GM21737 (cell line): ENCODE measurements around the gene C1QTNF4.

ENCODE experiments used
- ATAC-seq: cut with Tn5 transposase; IDR thresholded peaks from one replicate; pipeline ENCODE4 v1.9.1; 2021; ENCODE audit warnings: mild to moderate bottlenecking, moderate library complexity; ENCODE audit not compliant: unreplicated experiment

C1QTNF4 gene

DNA sequence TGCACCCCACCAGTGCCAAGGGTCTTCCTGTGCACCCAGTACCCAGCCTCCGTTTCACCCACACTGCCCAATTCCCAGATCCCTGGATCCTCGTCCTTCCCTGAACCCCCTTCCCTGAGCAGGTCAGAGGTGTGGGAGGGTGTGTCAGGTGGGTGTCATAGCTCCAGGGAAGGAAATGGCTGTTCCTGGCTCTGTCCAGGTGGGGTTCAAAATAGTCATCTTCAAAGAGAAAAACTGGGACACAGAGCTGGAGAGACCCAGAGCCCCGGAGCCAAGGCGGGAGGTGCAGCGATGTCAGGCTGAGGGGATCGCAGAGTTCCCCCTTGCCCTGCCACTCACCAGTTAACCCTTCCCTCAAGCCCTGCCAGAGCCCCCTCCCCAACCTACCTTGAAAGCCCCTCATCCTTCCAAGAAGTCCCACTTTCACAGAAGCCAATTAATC lies 698 bp downstream of the C1QTNF4 start:
- no peak for ATAC-seq

DNA sequence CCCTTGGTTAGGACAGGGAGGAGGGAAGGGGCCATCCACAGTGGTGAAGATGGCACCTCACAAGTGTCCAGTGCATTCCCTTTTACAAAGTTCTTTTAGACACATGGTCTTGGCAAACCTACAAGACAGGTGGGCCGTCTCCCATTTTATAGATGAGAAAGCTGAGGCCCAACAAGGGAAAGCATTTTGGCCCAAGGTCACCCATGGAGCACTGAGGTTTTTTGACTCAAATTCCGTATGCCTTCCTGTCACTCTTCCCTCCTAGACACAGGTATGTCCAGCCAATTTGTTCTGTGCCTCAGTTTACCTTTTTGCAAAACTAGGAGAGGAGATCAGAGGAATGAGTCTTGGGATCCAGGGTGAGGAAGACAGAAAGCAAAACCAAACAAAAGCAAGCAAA lies 1.2 kb downstream of the C1QTNF4 start:
- no peak for ATAC-seq

DNA sequence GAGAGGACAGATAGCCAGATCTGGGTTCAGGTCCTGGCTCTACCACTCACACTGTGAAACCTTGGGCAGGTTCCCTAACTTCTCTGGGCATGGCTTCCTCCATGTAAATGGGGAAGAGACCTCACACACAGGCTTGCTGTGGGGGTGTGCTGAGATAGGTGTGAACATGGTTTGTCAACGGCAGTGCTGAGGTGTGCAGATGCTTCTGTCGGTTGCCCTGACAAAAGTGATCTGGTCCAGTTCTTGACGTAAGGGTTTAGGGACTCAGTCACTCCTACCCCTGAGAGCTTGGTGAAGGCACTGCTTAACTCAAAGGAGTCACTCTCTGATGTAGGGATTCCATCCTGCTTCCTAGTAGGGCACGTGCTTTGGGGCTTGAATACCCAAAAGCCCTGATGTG lies 2.0 kb downstream of the C1QTNF4 start:
- ATAC-seq = no peak

DNA sequence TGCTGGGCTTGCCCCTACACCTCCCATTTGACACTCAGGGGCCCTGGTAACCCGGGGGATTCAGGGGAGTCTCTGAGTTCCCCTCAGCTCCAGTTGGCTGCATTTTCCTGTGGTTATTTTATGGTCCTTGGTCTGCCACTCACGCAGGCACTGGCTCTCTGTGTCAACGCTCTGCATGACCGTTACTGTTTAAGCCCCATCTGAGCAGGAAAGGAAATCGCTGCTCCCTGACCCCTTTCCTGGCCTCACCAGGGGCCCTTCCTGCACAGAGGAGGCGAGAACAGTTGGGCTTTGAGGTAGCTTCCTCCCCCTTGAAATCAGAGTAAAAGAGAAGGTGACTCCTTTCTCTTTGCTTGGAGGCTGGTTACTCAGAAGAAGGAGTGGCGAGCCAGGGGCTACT lies 2.4 kb downstream of the C1QTNF4 start:
- ATAC-seq = no peak

DNA sequence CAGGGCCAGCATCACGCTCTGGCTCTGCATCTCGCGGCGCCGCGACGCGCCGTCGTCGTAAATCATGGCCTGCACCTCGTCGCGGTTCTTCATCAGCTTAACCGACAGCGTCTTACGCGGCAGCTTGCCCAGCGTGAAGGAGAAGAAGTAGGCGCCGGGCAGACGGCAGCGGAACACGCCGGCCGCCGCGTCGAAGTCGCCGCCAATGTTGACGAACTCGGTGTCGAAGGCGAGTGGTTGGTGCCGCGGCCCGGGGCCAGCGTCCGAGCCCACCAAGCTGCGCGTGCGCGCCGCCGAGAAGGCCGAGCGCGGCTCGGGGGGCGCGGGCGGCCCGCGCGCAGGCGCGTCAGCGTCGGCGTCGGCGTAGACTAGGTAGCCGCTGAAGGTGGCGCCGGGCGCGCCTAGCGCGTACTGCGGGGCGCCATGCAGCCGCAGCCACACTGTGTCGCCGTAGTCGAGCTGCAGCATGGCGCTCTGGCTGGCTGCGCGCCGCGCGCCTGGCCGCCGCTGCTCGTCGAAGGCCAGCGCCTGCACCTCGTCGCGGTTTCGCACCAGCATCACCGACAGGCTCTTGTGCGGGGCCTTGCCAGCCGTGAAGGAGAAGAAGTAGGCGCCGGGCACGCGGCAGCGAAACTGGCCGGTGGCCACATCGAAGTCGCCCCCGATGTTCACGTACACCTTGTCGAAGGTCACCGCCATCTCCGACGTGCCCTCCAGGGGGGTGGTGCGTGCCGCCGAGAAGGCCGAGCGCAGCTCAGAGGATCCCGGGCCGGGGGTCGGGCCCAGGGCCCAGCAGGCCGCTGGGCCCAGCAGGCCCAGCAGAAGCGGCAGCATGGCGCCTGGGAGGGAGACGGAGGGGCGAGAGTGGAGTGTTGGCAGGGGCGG lies 4.0 kb downstream of the C1QTNF4 start:
- no peak for ATAC-seq

DNA sequence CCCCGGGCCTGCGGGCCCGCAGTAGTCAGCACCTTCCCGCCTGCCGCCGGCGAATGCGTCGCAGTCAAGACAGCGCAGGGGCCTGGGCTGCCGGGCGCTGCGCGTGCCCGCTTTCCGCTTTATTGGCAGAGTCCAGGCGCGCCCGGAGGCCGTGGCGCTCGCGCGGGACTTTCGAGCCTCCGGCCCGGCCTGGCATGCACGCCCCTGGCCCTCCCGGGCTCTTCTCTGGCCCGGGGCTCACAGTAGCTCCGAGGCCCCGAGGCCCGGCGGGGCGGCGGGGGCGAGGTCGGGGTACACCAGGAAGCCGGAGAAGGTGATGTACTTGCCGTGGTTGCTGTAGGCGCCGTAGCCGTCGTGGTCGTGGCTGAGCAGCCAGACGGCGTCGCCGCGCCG lies 4.6 kb downstream of the C1QTNF4 start:
- ATAC-seq = no peak

DNA sequence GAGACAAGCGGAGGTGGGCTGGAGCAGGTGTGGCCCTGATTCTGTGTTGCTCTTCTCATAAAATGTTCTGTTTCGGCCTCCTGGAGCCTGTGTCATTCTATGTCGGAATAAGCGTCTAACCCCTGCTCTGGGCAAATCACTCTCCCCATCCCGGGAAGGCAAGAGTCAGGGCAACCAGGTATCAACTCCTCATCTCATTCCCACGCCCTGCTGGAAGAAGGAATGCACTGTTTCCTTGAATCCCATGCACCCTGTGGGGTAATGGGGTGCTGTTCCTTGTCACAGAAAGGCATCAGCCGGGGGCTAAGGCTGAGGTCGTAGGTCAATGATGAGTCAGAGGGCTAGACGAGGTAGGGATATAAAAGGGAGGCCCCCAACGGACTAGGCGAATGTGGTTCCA lies 5.1 kb downstream of the C1QTNF4 start:
- no peak for ATAC-seq

DNA sequence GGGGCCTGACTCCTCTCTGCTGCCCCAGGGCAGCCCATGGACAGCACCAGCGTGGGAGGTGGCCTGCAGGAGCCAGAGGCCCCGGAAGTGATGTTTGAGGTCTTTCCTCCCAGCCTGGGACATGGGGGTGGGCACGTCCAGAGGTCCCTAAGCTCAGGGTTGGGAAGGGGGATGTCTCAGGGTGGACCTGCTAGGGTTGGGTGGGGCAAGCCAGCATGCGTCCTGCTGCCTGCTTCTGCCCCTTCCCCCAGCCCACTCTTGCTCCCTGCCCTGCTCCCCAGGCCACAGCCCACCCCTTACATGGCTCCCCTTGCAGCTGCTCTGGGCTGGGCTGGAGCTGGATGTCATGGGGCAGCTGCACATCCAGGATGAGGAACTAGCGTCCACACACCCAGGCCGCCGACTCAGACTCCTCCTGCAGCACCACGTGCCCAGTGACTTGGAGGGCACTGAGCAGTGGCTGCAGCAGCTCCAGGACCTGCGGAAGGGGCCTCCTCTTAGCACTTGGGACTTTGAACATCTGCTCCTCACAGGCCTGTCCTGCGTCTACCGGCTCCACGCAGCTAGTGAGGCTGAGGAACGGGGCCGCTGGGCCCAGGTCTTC lies 6.4 kb downstream of the C1QTNF4 start:
- no peak for ATAC-seq

DNA sequence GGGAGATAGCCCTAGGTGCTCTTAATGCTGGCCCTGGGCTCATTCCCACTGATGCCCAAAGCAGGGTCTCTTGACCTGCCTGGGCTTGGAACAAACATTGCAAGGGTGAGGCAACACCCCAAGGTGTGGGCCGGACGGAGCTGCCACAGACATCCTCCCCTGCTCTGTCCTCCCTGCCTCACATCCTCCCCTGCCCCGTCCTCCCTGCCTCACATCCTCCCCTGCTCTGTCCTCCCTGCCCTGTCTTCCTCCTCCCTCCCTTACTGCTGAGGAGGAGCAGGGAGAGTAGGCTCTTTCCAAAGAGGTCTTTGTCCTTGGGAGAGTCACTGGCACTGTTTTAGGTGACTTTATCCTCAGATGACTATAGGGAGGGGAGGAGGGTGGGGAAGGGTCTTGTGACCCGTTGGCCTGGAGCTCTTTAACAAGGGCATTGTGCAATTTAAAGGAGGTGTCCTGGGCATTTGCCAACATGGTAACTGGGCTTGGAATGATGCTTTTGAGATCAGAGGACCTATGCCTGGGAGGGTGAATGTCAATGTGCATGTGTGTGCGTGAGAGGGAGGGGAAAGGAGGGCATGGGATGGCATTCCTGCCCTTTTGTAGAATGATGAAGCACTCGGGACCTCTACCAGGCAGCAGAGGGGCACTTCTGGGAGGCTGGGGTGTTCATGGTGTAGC lies 7.0 kb downstream of the C1QTNF4 start:
- no peak for ATAC-seq

DNA sequence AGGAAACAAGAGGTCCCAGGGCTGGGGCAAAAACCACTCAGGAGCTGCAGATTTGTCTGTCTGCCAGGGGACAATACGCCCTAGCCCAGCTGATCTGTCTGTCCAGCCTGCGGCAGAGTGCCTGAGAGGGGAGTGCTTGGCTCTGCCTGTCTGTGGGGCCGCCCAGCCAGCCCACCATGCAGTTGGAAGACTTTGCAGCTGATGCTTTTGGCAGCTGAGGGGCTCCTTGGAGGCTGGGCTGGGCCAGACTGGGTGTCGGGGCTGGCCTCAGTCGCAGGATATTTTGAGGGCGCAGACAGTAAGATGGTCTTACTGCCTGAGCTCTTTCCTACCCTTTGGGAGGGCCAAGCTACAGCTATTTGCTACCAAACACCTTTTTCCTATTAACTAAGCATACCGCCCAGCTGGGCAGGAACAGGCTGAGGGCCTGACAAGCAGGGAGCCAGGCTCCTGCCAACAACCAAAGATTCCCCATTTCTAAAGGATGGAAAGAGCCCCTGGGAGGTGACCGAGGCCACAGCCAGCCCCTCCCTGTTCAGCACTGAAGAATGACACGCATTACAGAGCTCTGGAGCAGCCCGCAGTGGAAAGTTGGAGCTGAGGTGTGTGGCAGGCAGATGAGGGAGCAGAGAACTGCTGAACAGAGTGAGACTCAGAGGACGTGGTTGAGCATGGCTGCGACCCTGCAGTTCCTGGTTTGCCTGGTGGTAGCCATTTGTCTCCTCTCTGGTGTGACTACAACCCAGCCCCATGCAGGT lies 7.9 kb downstream of the C1QTNF4 start, which contains the start of gene FAM180B:
Gene FAM180B (plus strand): TSS at position 581 of the 758 bp plus-strand sequence. CDS start 91 bp downstream, at position 672.
- no peak for ATAC-seq

DNA sequence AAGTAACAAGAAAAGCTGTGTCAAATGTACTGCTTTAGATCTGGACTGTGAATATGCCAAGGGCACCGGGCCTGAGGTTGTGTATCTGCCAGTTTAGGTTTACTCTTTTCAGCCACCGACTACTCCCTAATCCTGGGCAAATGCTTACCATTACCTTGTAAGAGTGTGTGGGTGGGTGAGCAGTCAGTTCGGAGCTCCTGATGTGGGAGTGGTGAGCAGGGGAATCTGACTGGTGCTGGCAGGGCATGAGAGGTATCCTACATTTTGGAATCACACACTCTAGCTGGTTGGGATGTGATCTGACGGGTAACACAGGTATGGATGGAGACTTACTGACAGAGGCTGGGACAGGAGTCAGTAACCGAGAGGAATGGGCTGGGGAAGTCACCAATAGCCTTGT lies 10.4 kb downstream of the C1QTNF4 start:
- no peak for ATAC-seq

DNA sequence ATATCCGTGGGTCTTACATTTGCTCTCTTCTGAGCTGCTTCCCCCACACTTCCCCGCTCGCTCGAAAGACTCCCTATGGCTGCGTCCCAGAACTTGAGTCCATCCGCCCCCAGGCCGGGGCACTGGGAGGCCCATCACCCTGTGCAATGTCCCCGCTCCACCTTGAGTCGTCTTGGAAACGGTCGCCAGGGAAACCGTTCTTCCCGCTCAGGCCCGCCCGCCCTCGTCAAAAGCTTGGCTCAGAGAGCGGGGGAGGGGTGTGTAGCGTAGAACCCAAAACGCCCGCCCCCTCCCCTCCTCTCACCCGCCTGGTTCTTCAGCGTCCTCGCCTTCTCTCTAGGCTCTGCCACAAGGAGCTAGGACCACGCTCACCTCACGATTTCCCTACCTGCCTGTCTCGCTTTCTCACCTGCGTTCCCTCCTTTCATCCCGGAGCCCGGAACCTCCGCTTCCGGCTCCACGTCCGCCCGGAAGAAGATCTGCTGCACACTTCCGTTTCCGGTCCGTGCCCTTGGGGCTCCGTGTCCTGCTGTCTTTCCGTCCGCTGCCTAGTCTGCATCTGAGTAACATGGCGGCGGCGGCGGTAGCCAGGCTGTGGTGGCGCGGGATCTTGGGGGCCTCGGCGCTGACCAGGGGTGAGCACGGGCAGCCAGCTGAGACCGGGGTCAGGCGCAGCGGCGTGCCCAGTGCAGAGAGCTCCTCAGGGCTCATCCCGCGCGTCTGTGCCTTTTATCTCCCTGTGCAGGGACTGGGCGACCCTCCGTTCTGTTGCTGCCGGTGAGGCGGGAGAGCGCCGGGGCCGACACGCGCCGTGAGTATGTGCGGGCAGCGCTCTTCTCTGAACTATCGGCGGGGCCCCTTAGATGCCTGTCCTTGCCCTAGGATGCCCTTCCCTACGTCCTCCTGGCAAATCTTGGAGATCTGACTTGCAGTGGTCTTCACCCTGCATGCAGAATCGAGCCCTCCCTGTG lies 15.4 kb downstream of the C1QTNF4 start, which contains the start of the genes KBTBD4 and NDUFS3:
Gene KBTBD4 (minus strand): TSS at position 447 of the 971 bp plus-strand sequence. CDS start 19 bp downstream, at position 428.
Gene NDUFS3 (plus strand): TSS at position 551 of the 971 bp plus-strand sequence. CDS start 18 bp downstream, at position 569.
- ATAC-seq = peak; percentile 90

DNA sequence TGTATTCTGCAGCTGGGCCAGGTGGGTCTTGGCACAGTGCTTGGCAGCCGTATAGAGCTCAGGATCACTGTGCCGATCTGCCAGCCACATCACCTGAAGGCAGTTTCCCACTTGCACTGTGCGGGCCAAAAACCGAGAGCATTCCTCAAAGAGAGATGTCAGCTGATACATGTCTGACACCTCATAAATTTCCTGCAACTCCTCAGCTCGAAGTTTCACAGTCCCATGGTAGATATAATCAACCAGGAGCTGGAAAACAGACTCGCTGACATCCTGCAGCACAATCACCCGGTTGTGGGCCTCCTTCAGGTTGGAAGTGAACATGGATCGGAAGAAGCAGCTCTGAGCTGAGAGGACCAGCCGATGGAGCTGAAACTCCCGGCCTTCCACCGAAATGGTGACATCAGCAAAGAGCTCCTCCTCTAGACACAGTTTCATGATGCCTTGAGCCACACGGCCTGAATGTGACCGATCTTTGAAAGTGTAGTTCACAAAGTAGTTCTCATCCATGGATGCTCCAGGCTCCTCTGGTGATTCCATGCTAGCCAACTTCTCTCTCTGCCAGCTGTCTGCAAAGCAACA lies 16.7 kb downstream of the C1QTNF4 start:
- ATAC-seq = no peak

DNA sequence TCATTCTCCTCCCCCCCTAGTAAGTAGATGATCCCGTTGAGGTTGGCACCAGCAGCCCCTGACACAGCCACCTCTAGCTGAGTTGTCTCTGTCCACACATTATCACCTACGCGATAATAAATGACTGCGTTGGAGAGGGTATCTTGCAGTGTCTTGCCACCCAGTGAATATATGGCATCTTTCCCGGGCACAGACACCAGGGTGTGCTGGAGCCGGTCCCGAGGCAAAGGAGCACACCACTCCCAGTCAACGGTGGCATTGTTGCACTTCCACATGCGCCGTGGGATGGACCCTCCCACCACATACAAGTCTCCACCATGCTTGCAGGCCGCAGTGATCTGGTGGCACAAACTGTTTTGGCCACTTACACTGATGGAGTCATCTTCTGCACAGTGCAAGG lies 20.9 kb downstream of the C1QTNF4 start:
- no peak for ATAC-seq

DNA sequence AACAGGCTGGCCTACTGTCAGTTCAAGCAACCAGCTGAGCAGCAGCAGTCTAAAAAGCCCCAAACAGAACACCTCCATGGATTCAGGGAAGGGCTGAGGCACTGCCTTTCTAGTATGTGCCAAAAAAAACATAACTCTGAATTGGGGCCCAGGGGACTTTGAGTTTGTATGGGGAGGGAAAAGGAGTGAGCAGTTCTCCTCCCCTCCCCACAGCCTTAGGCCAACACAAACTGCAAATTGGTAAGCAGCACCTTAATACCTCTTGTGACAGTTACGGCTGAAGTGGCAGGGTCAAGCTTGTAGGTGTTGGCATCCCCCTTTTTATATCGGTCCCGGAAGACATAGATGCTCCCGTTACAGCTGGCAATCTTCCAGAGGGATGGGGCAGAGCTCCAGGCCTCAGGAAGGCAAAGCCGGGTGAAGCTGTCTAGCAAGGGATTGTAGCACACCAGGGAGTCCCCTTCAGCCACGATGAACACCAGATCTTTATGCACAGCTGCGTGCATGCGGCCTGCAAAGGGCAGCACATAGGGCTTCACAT lies 21.4 kb downstream of the C1QTNF4 start:
- ATAC-seq = no peak

DNA sequence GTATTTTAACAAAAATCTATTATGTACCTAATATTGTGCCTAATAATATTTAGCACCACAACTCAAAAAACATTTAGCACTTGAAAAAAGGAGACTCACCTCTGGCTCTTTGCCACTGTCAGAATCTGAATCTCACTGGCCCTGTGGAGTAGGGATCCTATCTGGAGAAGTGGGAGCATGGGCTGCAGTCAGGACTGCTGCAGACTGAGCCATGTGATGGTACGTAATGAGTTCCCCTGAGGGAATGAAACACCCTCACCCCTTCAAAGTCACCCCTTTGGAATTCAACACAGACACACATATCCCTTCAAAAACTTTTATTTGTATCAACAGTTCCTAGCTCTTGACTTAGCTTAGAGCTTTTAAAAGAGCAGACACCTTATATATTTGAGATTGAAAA lies 22.3 kb downstream of the C1QTNF4 start:
- no peak for ATAC-seq

DNA sequence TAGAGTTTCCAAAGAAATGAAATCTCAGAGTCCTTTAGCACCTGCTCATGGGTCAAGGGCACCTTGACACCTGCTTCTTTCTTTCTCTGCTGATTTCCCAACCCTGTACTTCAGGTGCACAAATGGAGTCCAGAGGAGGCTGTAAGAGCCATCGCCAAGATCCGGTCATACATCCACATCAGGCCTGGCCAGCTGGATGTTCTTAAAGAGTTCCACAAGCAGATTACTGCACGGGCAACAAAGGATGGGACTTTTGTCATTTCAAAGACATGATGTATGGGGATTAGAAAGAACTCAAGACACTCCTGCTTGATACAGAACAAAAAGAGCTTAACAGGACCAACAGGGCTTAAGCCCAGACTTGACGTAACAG lies 22.9 kb downstream of the C1QTNF4 start:
- ATAC-seq = no peak

DNA sequence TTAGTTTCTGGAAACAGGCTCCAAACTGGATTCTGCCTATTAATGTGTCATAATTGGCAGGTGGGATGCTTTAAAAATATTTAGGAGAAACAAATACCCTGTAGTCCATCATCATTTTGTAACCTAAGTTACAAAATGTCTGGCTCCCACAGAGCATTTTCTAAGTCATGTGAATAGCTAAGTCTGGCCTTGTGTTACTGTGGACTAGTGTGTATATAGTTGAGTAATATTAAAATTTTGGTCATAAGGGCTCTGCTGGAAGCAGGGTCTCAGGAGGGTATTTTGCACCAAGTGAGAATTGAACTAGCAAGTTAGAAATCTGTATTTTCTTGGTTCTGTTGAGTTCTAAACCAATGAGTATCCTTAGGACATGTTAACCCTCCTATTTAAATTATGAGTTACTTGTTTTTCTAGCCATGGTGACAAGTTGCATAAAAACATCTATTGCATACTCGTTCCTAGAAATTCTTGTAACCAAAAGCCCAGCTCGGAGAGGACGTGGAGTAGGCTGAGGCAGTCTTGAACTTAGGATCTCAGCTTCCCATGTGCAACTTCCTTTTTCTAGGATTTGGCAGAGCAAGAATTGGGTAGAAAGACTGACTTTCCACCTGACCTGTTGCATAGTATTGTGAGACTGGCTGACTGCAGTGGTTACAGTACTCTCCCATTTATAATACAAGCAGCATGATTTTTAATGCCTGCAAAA lies 23.4 kb downstream of the C1QTNF4 start:
- ATAC-seq = no peak
